Measurements from ENCODE around the gene CRNN.
A peak's percentile ranks its signal among the peaks of the same experiment; 100 is the strongest.

CRNN gene

GRCh38 chr1:152413909-152414308, at the start of gene CRNN:
Gene CRNN, minus strand, starts transcription at chr1:152414263. Its CDS starts 2,030 bp downstream, at chr1:152412233.
- no peak for DNase-seq

- no peak for DNase-seq
Measured at GRCh38 chr1:152462636-152463035, 48.6 kb upstream of the CRNN start.

- DNase-seq, result no peak
Measured at GRCh38 chr1:152461544-152461943, 47.5 kb upstream of the CRNN start.

- DNase-seq, result no peak
Measured at GRCh38 chr1:152460529-152460899, 46.5 kb upstream of the CRNN start.

GRCh38 chr1:152459596-152460528, 45.8 kb upstream of the CRNN start:
- DNase-seq, result no peak

GRCh38 chr1:152458384-152459185, 44.5 kb upstream of the CRNN start:
- no peak for DNase-seq

- DNase-seq, result no peak
Measured at GRCh38 chr1:152457561-152457960, 43.5 kb upstream of the CRNN start.

GRCh38 chr1:152457071-152457470, 43.0 kb upstream of the CRNN start:
- DNase-seq, result no peak

- no peak for DNase-seq
Measured at GRCh38 chr1:152451254-152451653, 37.2 kb upstream of the CRNN start.

- DNase-seq, result no peak
Measured at GRCh38 chr1:152449661-152450060, 35.6 kb upstream of the CRNN start.

GRCh38 chr1:152448496-152448895, 34.4 kb upstream of the CRNN start:
- DNase-seq, result no peak

GRCh38 chr1:152448095-152448494, 34.0 kb upstream of the CRNN start:
- no peak for DNase-seq

- DNase-seq, result no peak
Measured at GRCh38 chr1:152447484-152447883, 33.4 kb upstream of the CRNN start.

- no peak for DNase-seq
Measured at GRCh38 chr1:152444045-152444444, 30.0 kb upstream of the CRNN start.

GRCh38 chr1:152442765-152443164, 28.7 kb upstream of the CRNN start:
- DNase-seq, result no peak

GRCh38 chr1:152442301-152442700, 28.2 kb upstream of the CRNN start:
- no peak for DNase-seq

GRCh38 chr1:152441756-152442155, 27.7 kb upstream of the CRNN start:
- no peak for DNase-seq

GRCh38 chr1:152440635-152441471, 26.8 kb upstream of the CRNN start:
- DNase-seq, result peak; percentile 8

- no peak for DNase-seq
Measured at GRCh38 chr1:152436593-152437496, 22.8 kb upstream of the CRNN start.

- no peak for DNase-seq
Measured at GRCh38 chr1:152427458-152427857, 13.4 kb upstream of the CRNN start.

GRCh38 chr1:152426731-152427130, 12.7 kb upstream of the CRNN start:
- DNase-seq, result no peak

GRCh38 chr1:152419917-152420316, 5.9 kb upstream of the CRNN start:
- no peak for DNase-seq
